Measurements from ENCODE around the gene CALD1. TPM values are rescaled to one million over a fixed set of nuclear protein-coding genes. Genes with fewer than 3 reads are reported as not detected.

CALD1 gene
- total RNA-seq, 1 donor from 2014 or later, result 1,941 TPM

DNA sequence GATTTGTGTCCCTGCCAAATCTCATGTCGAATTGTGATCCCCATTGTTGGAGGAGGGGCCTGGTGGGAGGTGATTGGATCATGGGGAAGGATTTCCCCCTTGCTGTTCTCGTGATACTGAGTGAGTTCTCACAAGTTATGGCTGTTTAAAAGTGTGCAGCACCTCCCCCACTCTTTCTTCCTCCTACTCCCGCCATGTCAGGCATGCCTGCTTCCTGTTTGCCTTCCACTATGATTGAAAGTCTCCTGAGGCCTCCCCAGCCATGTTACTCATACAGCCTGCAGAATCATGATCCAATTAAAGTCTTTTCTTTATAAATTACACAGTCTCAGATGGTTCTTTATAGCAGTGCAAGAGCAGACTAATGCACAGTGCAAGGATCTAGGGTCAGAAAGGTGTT, 75.4 kb downstream of the CALD1 start:
- no peaks in the 10 kb centered on the region for H3K9me3 Mint-ChIP-seq (ENCODE audit: low read depth)
- H3K36me3 Mint-ChIP-seq (ENCODE audit: low read depth), result peaks cover 48% of the 10 kb centered on the region
- H3K4me3 Mint-ChIP-seq (ENCODE audit: unreplicated experiment), result no peak overlapping the region
- peaks cover 94% of the 10 kb centered on the region for H3K4me1 Mint-ChIP-seq (ENCODE audit: low read depth)
- no peaks in the 10 kb centered on the region for H3K27me3 Mint-ChIP-seq (ENCODE audit: low read depth)
- peak overlapping the region; percentile 91 for H3K27ac Mint-ChIP-seq (ENCODE audit: unreplicated experiment)
- no peak for DNase-seq (ENCODE audit: low spot score)
- TF ChIP-seq, protein P1, sequence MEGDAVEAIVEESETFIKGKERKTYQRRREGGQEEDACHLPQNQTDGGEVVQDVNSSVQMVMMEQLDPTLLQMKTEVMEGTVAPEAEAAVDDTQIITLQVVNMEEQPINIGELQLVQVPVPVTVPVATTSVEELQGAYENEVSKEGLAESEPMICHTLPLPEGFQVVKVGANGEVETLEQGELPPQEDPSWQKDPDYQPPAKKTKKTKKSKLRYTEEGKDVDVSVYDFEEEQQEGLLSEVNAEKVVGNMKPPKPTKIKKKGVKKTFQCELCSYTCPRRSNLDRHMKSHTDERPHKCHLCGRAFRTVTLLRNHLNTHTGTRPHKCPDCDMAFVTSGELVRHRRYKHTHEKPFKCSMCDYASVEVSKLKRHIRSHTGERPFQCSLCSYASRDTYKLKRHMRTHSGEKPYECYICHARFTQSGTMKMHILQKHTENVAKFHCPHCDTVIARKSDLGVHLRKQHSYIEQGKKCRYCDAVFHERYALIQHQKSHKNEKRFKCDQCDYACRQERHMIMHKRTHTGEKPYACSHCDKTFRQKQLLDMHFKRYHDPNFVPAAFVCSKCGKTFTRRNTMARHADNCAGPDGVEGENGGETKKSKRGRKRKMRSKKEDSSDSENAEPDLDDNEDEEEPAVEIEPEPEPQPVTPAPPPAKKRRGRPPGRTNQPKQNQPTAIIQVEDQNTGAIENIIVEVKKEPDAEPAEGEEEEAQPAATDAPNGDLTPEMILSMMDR (IDR thresholded peaks at IDR 0.05), result no peak

DNA sequence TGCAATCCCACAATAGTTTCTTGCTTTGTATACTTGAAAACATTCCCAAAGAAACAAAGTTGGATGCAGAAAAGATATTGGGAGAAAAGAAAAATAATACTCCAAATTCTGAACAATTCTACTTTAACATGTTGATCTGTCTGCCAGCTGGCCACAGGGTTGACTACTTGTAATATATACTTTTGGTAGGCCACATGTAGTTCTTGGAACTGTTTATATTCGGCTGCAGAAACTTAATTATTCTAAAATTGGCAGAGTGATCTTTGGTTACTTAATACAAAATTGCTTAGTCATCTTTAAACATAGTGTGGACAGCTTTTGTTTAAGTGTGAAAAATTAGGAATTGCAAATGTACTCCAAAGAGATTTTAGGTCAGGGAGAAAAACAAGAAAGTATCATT, 76.0 kb downstream of the CALD1 start:
- TF ChIP-seq, protein P1 (IDR thresholded peaks at IDR 0.05), result no peak
- Mint-ChIP-seq H3K4me3 (ENCODE audit: unreplicated experiment) (no peak overlapping the region), H3K4me1 (ENCODE audit: low read depth) (peaks cover 94% of the 10 kb centered on the region), H3K27ac (ENCODE audit: unreplicated experiment) (peak overlapping the region; percentile 91), H3K9me3 (ENCODE audit: low read depth) (no peaks in the 10 kb centered on the region), H3K36me3 (ENCODE audit: low read depth) (peaks cover 48% of the 10 kb centered on the region), H3K27me3 (ENCODE audit: low read depth) (no peaks in the 10 kb centered on the region)
- no peak for DNase-seq (ENCODE audit: low spot score)

DNA sequence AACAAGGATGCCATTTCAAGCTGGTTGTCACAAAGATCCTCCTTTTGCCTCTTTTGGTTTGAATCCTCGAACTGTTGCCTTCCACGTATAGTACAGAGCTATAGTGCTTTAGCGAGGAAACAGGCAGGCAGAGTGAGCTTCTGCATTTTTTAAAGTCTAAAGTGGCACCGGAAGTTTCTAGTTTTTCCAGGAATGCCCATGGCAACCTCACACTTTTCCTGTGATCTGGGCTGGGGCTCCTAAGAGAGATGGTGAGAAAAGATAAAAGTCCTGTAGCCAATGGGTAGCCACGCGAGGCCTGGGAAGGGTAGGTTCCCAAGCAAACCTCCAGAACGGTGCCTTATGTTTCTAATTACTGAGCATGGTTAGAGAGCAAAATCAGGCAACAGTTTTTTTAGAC, 76.7 kb downstream of the CALD1 start:
- TF ChIP-seq, protein P1 (IDR thresholded peaks at IDR 0.05), result no peak
- H3K27ac Mint-ChIP-seq (ENCODE audit: unreplicated experiment), result peak overlapping the region; percentile 91
- H3K4me3 Mint-ChIP-seq (ENCODE audit: unreplicated experiment), result no peak overlapping the region
- H3K4me1 Mint-ChIP-seq (ENCODE audit: low read depth), result peaks cover 94% of the 10 kb centered on the region
- no peak for DNase-seq (ENCODE audit: low spot score)
- no peaks in the 10 kb centered on the region for H3K27me3 Mint-ChIP-seq (ENCODE audit: low read depth)
- H3K36me3 Mint-ChIP-seq (ENCODE audit: low read depth), result peaks cover 46% of the 10 kb centered on the region
- H3K9me3 Mint-ChIP-seq (ENCODE audit: low read depth), result no peaks in the 10 kb centered on the region

DNA sequence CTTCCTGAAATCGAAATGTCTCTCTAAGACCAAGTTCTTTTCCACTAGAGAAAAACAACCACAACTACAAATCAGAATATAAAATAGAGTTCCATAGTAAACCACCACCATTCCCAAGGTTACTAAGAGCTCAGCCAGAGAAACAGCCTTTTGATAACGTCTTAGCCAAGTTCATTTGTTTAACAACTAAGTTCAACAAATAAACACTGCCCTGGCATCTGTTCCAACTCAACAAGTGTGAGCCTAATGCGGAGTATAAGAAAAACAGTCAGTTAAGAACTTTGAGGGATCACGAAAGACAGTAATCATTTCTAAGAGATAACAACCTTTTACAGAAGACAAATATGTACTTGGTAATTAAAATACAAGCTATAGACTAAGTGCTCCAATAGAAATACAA, 77.3 kb downstream of the CALD1 start:
- no peak for DNase-seq (ENCODE audit: low spot score)
- Mint-ChIP-seq H3K4me3 (ENCODE audit: unreplicated experiment) (no peak overlapping the region), H3K27ac (ENCODE audit: unreplicated experiment) (peak overlapping the region; percentile 91), H3K36me3 (ENCODE audit: low read depth) (peaks cover 46% of the 10 kb centered on the region), H3K4me1 (ENCODE audit: low read depth) (peaks cover 94% of the 10 kb centered on the region), H3K9me3 (ENCODE audit: low read depth) (no peaks in the 10 kb centered on the region), H3K27me3 (ENCODE audit: low read depth) (no peaks in the 10 kb centered on the region)
- TF ChIP-seq, protein P1 (IDR thresholded peaks at IDR 0.05), result no peak

DNA sequence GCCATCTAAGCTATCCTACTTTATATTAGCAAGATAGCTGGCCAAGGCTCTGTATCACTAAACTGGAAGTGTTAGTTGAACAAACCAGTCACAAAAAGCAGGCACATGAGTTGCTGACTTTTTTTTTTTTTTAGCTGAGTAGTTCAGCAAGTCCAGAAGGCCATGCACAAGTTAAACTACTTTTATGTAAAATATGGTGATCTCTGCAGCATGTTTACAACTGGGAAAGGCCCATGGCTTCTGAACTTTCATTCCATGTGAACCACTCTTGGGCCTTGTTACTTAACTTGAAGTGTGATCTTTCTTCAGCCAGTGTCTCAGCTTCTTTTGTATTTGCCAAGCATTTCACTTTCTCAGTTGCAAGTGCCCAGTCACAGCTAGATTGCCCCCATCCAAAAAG, 78.5 kb downstream of the CALD1 start:
- Mint-ChIP-seq H3K4me1 (ENCODE audit: low read depth) (peaks cover 91% of the 10 kb centered on the region), H3K4me3 (ENCODE audit: unreplicated experiment) (no peak overlapping the region), H3K9me3 (ENCODE audit: low read depth) (no peaks in the 10 kb centered on the region), H3K27me3 (ENCODE audit: low read depth) (no peaks in the 10 kb centered on the region), H3K27ac (ENCODE audit: unreplicated experiment) (peak overlapping the region; percentile 71), H3K36me3 (ENCODE audit: low read depth) (peaks cover 40% of the 10 kb centered on the region)
- no peak for DNase-seq (ENCODE audit: low spot score)
- TF ChIP-seq, protein P1 (IDR thresholded peaks at IDR 0.05), result no peak

All from chondrocyte (in vitro differentiated cells).